Measurements from ENCODE around the gene SNED1.

DNA sequence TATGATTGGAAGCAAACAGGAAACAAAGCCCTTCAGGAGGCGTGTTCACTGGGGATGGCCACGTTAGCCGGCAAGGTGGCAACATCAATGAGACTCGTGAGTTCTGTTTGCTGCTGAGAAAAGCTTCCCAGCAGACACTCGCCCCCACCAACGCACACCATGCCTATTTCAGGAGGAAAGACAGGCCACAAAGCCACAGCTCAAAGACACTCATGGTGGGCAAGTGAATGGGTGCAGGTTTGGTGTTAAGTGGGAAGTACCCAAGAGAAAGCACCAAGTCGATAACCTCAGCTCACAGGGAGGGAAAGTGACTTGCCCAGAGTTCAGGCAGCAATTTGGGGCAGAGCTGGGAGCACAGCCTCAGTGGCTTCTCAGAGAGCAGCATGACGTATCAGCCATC, 114.2 kb downstream of the SNED1 start:
- TF ChIP-seq POLR2A (IDR thresholded peaks at IDR 0.05) = no peak
- TF ChIP-seq, protein P1, sequence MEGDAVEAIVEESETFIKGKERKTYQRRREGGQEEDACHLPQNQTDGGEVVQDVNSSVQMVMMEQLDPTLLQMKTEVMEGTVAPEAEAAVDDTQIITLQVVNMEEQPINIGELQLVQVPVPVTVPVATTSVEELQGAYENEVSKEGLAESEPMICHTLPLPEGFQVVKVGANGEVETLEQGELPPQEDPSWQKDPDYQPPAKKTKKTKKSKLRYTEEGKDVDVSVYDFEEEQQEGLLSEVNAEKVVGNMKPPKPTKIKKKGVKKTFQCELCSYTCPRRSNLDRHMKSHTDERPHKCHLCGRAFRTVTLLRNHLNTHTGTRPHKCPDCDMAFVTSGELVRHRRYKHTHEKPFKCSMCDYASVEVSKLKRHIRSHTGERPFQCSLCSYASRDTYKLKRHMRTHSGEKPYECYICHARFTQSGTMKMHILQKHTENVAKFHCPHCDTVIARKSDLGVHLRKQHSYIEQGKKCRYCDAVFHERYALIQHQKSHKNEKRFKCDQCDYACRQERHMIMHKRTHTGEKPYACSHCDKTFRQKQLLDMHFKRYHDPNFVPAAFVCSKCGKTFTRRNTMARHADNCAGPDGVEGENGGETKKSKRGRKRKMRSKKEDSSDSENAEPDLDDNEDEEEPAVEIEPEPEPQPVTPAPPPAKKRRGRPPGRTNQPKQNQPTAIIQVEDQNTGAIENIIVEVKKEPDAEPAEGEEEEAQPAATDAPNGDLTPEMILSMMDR (IDR thresholded peaks at IDR 0.05) = no peak
